Panc1 (cell line): ENCODE measurements around the gene CEP83. TPM values are rescaled to one million over a fixed set of nuclear protein-coding genes. Genes with fewer than 3 reads are reported as not detected.

Experiments used
- ATAC-seq: fragments of 200-7000 bp; cut with Tn5 transposase; 2 replicates; pipeline ENCODE4 v1.9.1; 2020; ENCODE audit warnings: mild to moderate bottlenecking, moderate library complexity
- BruUV-seq: library from RNA; stranded (reverse); fragments of 400-500 nt; replicated peaks from 2 replicates; lab custom pipeline; 2021; lab: Mats Ljungman, UMichigan
- CTCF ChIA-PET: fragments of 300-600 bp; sonication (Branson Sonifier 250); formaldehyde crosslinking; loops from one replicate; lab custom pipeline; 2022; ENCODE audit warnings: antibody characterized with exemption; lab: Charles Lee
- POLR2A ChIA-PET: fragments of 300-600 bp; sonication (Branson Sonifier 250); formaldehyde crosslinking; loops from one replicate; lab custom pipeline; 2022; ENCODE audit warnings: antibody characterized with exemption; lab: Charles Lee
- DNase-seq: peaks from one replicate; pipeline ENCODE4 v3.0.0-alpha.2; 2010; ENCODE audit warnings: low read depth, low spot score
- H3K27ac ChIP-seq: 2 replicates; pipeline ENCODE4 v1.5.1; 2011; ENCODE audit warnings: mild to moderate bottlenecking, low read length, inconsistent platforms
- H3K27me3 ChIP-seq: fragments of 200-500 bp; sonication (Bioruptor generic); 2 replicates; pipeline ENCODE4 v1.6.0; 2014; ENCODE audit warnings: low read length, inconsistent platforms; ENCODE audit not compliant: control insufficient read depth, insufficient read depth
- H3K36me3 ChIP-seq: fragments of 200-500 bp; sonication (Bioruptor generic); 2 replicates; pipeline ENCODE4 v1.5.1; 2014; ENCODE audit warnings: inconsistent platforms, mild to moderate bottlenecking, low read length, moderate library complexity; ENCODE audit not compliant: control insufficient read depth, insufficient read depth
- H3K4me1 ChIP-seq: 2 replicates; pipeline ENCODE4 v1.5.1; 2011; ENCODE audit warnings: inconsistent platforms, mild to moderate bottlenecking, low read length, moderate library complexity; ENCODE audit not compliant: control insufficient read depth, insufficient read depth
- H3K4me3 ChIP-seq, 2 experiments: 2 replicates each; pipeline ENCODE4 v1.5.1; 2011 to 2012; ENCODE audit warnings: low read depth in 2 of 2, low read length in 2 of 2, mild to moderate bottlenecking in 2 of 2, inconsistent platforms in 1 of 2, moderate library complexity in 1 of 2
- H3K9me3 ChIP-seq: fragments of 200-500 bp; sonication (Bioruptor generic); 2 replicates; pipeline ENCODE4 v1.5.1; 2014; ENCODE audit warnings: low read depth, mild to moderate bottlenecking, inconsistent platforms, low read length, moderate library complexity; ENCODE audit not compliant: control insufficient read depth, insufficient read depth
- POLR2AphosphoS5 ChIP-seq: IDR thresholded peaks from 2 replicates; pipeline ENCODE4 v1.6.1; 2012; ENCODE audit warnings: mild to moderate bottlenecking, low read depth, low read length, moderate library complexity
- REST ChIP-seq, 2 experiments: IDR thresholded peaks; 2 replicates each; pipeline ENCODE4 v1.6.1; 2011 to 2012; ENCODE audit warnings: low read depth in 2 of 2, control low read depth in 1 of 2, low read length in 1 of 2, mild to moderate bottlenecking in 1 of 2, moderate library complexity in 1 of 2; ENCODE audit not compliant: insufficient read depth in 1 of 2
- SIN3A ChIP-seq: IDR thresholded peaks from 2 replicates; pipeline ENCODE4 v1.6.1; 2012; ENCODE audit warnings: low read depth, mild to moderate bottlenecking, low read length, moderate library complexity, borderline replicate concordance; ENCODE audit not compliant: insufficient read depth
- TCF7L2 ChIP-seq: IDR thresholded peaks from 2 replicates; pipeline ENCODE4 v1.6.1; 2011; ENCODE audit warnings: mild to moderate bottlenecking, low read depth, low read length, inconsistent platforms
- in situ Hi-C: cut with HindIII; loops from 2 replicates; pipeline ENCODE4 v1.10.0; 2016; ENCODE audit warnings: low sequenced_read_pairs, low pct_unique_long_range_greater_than_20kb
- intact Hi-C: fragments of 100-400 bp; cut with micrococcal nuclease; formaldehyde crosslinking; loops from one replicate; pipeline ENCODE4 v1.10.0; 2022; ENCODE audit not compliant: unreplicated experiment
- total RNA-seq: library from RNA; stranded (reverse); gene quantifications from one replicate; pipeline ENCODE4 v1.2.1, GENCODE V29; 2021; ENCODE audit not compliant: unreplicated experiment
- TF ChIP-seq, protein P1 (sequence below): fragments of 450-650 bp; IDR thresholded peaks from 2 replicates; pipeline ENCODE4 v1.5.1; 2017; ENCODE audit warnings: mild to moderate bottlenecking

Gene CEP83
- total RNA-seq, 1 experiment from 2014 or later, result 28.0 TPM

DNA sequence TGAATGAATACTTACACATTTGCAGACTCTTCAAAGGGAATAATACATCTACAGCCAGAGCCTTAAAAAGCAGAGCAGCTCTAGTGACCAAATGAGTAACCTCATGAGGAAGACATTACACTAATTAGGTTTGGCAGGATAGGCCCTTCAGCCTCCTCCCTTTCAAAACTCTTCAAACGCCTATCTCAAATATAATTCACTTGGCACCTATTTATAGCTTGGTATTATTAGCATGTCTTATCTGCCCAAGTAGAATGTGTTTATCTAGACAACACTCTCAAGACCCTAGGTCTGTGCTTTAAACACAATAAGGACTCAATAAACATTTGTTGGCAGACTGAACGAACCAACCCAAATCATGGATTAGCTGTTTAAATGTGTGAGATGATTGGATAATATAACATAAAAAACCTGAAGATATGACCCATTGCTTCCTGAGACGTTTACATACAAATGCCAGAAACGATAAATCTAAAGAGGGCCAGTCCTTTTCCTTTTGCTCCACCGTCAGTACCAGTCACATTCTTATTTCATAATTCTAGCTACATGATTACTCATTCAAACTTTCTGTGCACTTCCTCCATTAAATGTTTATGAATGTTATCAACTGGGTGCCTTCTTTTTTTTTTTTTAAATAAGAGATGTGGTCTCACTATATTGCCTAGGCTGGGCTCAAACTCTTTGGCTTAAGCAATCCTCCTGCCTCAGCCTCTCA is 123.3 kb downstream of the CEP83 start:
- CTCF ChIA-PET, result no interaction called here

DNA sequence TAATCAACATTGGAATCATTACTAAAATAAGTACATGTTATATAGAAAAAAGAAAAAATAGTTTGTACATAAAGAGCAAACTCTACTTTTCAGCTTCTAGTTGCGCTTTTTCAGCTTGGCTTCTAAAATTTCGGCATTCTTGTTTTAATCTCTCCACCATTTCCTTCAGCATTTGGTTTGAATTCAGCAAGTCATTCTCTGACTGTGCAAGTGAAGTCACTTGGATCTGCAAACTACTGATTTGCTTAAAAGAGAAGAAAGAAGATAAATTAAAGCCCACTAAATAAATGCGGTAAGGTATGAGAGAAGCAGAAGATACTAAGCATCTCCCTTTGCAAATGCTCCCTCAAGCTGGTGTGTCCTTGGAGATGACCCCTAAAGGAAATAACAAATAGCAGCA is 126.3 kb downstream of the CEP83 start:
- POLR2A ChIA-PET, result no interaction called here
- no peak overlapping the region for H3K27ac ChIP-seq
- TF ChIP-seq TCF7L2 (no peak), POLR2AphosphoS5 (no peak), SIN3A (no peak), REST (IDR thresholded peaks at IDR 0.05; ENCODE audit: insufficient read depth in 1 of 2, low read depth in 2 of 2, low read length in 1 of 2) (no peak)
- TF ChIP-seq, protein P1, sequence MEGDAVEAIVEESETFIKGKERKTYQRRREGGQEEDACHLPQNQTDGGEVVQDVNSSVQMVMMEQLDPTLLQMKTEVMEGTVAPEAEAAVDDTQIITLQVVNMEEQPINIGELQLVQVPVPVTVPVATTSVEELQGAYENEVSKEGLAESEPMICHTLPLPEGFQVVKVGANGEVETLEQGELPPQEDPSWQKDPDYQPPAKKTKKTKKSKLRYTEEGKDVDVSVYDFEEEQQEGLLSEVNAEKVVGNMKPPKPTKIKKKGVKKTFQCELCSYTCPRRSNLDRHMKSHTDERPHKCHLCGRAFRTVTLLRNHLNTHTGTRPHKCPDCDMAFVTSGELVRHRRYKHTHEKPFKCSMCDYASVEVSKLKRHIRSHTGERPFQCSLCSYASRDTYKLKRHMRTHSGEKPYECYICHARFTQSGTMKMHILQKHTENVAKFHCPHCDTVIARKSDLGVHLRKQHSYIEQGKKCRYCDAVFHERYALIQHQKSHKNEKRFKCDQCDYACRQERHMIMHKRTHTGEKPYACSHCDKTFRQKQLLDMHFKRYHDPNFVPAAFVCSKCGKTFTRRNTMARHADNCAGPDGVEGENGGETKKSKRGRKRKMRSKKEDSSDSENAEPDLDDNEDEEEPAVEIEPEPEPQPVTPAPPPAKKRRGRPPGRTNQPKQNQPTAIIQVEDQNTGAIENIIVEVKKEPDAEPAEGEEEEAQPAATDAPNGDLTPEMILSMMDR, result no peak
- BruUV-seq, result no TSS peak
- ATAC-seq (no peak), DNase-seq (no peak)
- CTCF ChIA-PET, result no interaction called here
- no peaks in the 10 kb centered on the region for H3K9me3 ChIP-seq
- intact Hi-C loops (no loop called here), in situ Hi-C loops (no loop called here)
- no peaks in the 10 kb centered on the region for H3K27me3 ChIP-seq
- H3K4me1 ChIP-seq, result no peaks in the 10 kb centered on the region
- no peak overlapping the region for H3K4me3 ChIP-seq
- H3K36me3 ChIP-seq, result peaks cover 2% of the 10 kb centered on the region

More for the DNA sequence above, 123.3 kb downstream of the CEP83 start:
- DNase-seq, result no peak
- no TSS peak for BruUV-seq
- Histone ChIP-seq H3K27me3 (no peaks in the 10 kb centered on the region), H3K4me3 (no peak overlapping the region), H3K27ac (no peak overlapping the region), H3K4me1 (no peaks in the 10 kb centered on the region), H3K9me3 (no peaks in the 10 kb centered on the region), H3K36me3 (peaks cover 2% of the 10 kb centered on the region)
- POLR2A ChIA-PET, result interaction anchor here (0.5 kb wide), 1 partner anchor 1118 kb away, joined by 6 read pairs; no protein-coding TSS in a partner anchor
- in situ Hi-C loops, result no loop called here
- TF ChIP-seq POLR2AphosphoS5 (no peak), SIN3A (no peak), TCF7L2 (no peak), REST (IDR thresholded peaks at IDR 0.05; ENCODE audit: insufficient read depth in 1 of 2, low read depth in 2 of 2, low read length in 1 of 2) (no peak)
- TF ChIP-seq, protein P1, result no peak
- ATAC-seq, result no peak
- intact Hi-C loops, result no loop called here
